GM13976 (cell line): ENCODE measurements around the gene STRADB.

Experiments
- DNase-seq: peaks from one replicate; pipeline ENCODE4 v3.0.0; 2012; ENCODE audit warnings: low spot score
- CTCF ChIP-seq: IDR thresholded peaks from 2 replicates; pipeline ENCODE4 v1.5.1; 2012; ENCODE audit warnings: borderline replicate concordance, mild to moderate bottlenecking; ENCODE audit not compliant: insufficient read depth; ENCODE audit errors: extremely low read depth, missing control alignments, control extremely low read depth
- in situ Hi-C: fragments of 300-500 bp; cut with MboI; formaldehyde crosslinking; loops from one replicate; pipeline ENCODE4 v1.12.0; 2022; ENCODE audit warnings: low sequenced_read_pairs, mixed read lengths, inconsistent platforms; ENCODE audit not compliant: unreplicated experiment

Gene STRADB

GRCh38 chr2:201466050-201466675 lies 14.6 kb downstream of the STRADB start:
- DNase-seq: no peak
- in situ Hi-C loops: no loop called here
- no peak for TF ChIP-seq CTCF

GRCh38 chr2:201467666-201468065 lies 16.1 kb downstream of the STRADB start:
- in situ Hi-C loops: no loop called here
- no peak for TF ChIP-seq CTCF
- no peak for DNase-seq

DNA sequence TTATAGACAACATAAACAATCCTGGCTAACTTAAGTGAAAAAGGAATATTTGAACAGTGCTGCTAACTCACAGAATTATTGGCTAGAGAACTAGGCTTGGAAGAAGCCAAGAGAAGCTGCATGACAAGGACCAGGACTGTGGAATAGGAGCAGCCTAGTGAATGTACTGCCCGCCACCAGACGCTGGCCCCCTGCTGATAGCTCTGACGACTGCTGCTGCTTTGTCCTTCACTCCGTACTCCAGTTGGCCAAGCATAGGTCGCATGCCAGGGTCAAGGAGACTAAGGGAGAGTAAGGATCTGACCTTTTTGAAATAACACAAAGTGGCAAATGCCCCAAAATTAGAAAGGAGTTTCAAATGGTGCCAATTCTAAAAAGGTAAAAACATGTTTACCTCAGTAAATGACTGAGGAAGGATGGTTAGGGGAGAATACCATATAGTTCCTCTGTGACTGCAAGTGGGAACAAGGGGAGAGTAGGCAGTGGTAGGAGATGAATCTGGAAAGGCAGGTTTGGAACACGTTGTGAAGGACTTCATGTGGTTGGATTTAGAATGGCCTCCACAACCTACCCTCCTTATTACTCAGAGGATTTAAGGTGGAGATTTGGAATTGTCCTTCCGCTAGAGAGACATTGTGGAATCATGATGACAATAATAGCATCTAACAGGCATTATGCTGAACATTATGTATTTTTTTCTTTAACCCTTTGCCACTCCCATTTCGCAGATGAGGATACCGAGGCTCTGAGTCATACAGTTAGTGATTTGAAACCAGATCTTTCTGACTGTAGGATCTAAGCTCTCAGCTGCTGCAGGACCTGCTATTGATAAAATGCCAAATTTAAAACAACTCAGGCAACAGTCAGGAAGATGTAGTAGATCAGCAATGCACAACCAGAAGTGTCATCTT lies 19.5 kb downstream of the STRADB start:
- DNase-seq: no peak
- in situ Hi-C loops: no loop called here
- TF ChIP-seq CTCF: no peak

GRCh38 chr2:201471732-201472393 lies 20.3 kb downstream of the STRADB start:
- DNase-seq: no peak
- in situ Hi-C loops: no loop called here
- no peak for TF ChIP-seq CTCF

- no peak for TF ChIP-seq CTCF
- in situ Hi-C loops: no loop called here
- no peak for DNase-seq
Measured at GRCh38 chr2:201472411-201472810, 20.9 kb downstream of the STRADB start.

DNA sequence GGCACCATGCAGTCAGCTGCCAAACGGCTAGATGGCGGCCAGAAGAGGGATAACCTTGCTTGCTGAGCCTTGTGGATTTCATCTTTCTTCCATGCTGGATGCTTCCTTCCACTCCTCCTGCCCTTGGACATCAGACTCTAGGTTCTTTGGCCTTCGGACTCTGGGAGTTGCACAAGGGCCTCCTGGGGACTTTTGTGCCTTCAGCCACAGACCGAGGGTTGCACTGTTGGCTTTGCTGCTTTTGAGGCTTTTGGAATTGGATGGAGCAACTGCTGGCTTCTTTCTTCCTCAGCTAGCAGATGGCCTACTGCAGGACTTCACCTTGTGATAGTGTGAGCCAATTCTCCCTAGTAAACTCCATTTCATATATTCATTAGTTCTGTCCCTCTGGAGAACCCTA lies 31.0 kb downstream of the STRADB start:
- no peak for TF ChIP-seq CTCF
- no peak for DNase-seq
- in situ Hi-C loops: no loop called here
